ENCODE measurements around the gene MBP. TPM values are rescaled to one million over a fixed set of nuclear protein-coding genes. Genes with fewer than 3 reads are reported as not detected.

Gene MBP
- total and polyA plus RNA-seq, 2 donors (not counting 1 experiment from before 2014, with no cell fraction given), result 2.3 to 3.6 TPM

GRCh38 chr18:77051581-77052296, 80.8 kb downstream of the MBP start:
- H3K4me3 ChIP-seq (replicated peaks in 1 of 4; ENCODE audit: control extremely low read depth in 1 of 4, insufficient read depth in 1 of 4, low read depth in 3 of 4, low read length in 4 of 4), result no peak overlapping the region
- H3K9me3 ChIP-seq (ENCODE audit: control insufficient read depth, insufficient read depth, low read depth, low read length), result no peaks in the 10 kb centered on the region
- TF ChIP-seq CTCF (conservative IDR thresholded peaks at IDR 0.05 in 1 of 2, IDR thresholded peaks at IDR 0.05 in 1 of 2; ENCODE audit: low read depth in 1 of 2, low read length in 2 of 2), result no peak
- no peak overlapping the region for H3K27ac ChIP-seq (ENCODE audit: insufficient read depth, low read length)
- no peaks in the 10 kb centered on the region for H4K20me1 ChIP-seq (ENCODE audit: control insufficient read depth, extremely low read depth, insufficient read depth, low read length)
- H3K79me2 ChIP-seq (ENCODE audit: control insufficient read depth, insufficient read depth, low read length), result no peaks in the 10 kb centered on the region
- no peak overlapping the region for H2AFZ ChIP-seq (ENCODE audit: low read length)
- H3K36me3 ChIP-seq (ENCODE audit: control insufficient read depth, insufficient read depth, low read length), result no peaks in the 10 kb centered on the region
- no peak for DNase-seq (ENCODE audit: low read depth in 2 of 2)
- no peak overlapping the region for H3K9ac ChIP-seq (ENCODE audit: insufficient read depth, low read length)
- H3K4me1 ChIP-seq (ENCODE audit: control insufficient read depth, extremely low read depth, insufficient read depth, low read length), result peaks cover 8% of the 10 kb centered on the region
- H3K4me2 ChIP-seq (ENCODE audit: extremely low read depth, insufficient read depth, low read length), result no peak overlapping the region
- no peaks in the 10 kb centered on the region for H3K27me3 ChIP-seq (ENCODE audit: control insufficient read depth, insufficient read depth, low read length)

GRCh38 chr18:77049938-77050337, 82.6 kb downstream of the MBP start:
- Histone ChIP-seq H4K20me1 (ENCODE audit: control insufficient read depth, extremely low read depth, insufficient read depth, low read length) (no peaks in the 10 kb centered on the region), H3K79me2 (ENCODE audit: control insufficient read depth, insufficient read depth, low read length) (no peaks in the 10 kb centered on the region), H3K4me3 (replicated peaks in 1 of 4; ENCODE audit: control extremely low read depth in 1 of 4, insufficient read depth in 1 of 4, low read depth in 3 of 4, low read length in 4 of 4) (no peak overlapping the region), H2AFZ (ENCODE audit: low read length) (no peak overlapping the region), H3K9me3 (ENCODE audit: control insufficient read depth, insufficient read depth, low read depth, low read length) (no peaks in the 10 kb centered on the region), H3K36me3 (ENCODE audit: control insufficient read depth, insufficient read depth, low read length) (no peaks in the 10 kb centered on the region), H3K27ac (ENCODE audit: insufficient read depth, low read length) (no peak overlapping the region), H3K4me1 (ENCODE audit: control insufficient read depth, extremely low read depth, insufficient read depth, low read length) (peaks cover 4% of the 10 kb centered on the region), H3K4me2 (ENCODE audit: extremely low read depth, insufficient read depth, low read length) (no peak overlapping the region), H3K9ac (ENCODE audit: insufficient read depth, low read length) (no peak overlapping the region), H3K27me3 (ENCODE audit: control insufficient read depth, insufficient read depth, low read length) (no peaks in the 10 kb centered on the region)
- no peak for TF ChIP-seq CTCF (conservative IDR thresholded peaks at IDR 0.05 in 1 of 2, IDR thresholded peaks at IDR 0.05 in 1 of 2; ENCODE audit: low read depth in 1 of 2, low read length in 2 of 2)
- TF ChIP-seq EZH2 (IDR thresholded peaks at IDR 0.05; ENCODE audit: low read length, missing control alignments), result no peak
- no peak for DNase-seq (ENCODE audit: low read depth in 2 of 2)

GRCh38 chr18:77047803-77048419, 84.7 kb downstream of the MBP start:
- Histone ChIP-seq H3K36me3 (ENCODE audit: control insufficient read depth, insufficient read depth, low read length) (no peaks in the 10 kb centered on the region), H3K9me3 (ENCODE audit: control insufficient read depth, insufficient read depth, low read depth, low read length) (no peaks in the 10 kb centered on the region), H3K9ac (ENCODE audit: insufficient read depth, low read length) (no peak overlapping the region), H3K27ac (ENCODE audit: insufficient read depth, low read length) (no peak overlapping the region), H3K79me2 (ENCODE audit: control insufficient read depth, insufficient read depth, low read length) (no peaks in the 10 kb centered on the region), H3K27me3 (ENCODE audit: control insufficient read depth, insufficient read depth, low read length) (peaks cover 4% of the 10 kb centered on the region), H3K4me1 (ENCODE audit: control insufficient read depth, extremely low read depth, insufficient read depth, low read length) (no peaks in the 10 kb centered on the region), H4K20me1 (ENCODE audit: control insufficient read depth, extremely low read depth, insufficient read depth, low read length) (no peaks in the 10 kb centered on the region), H2AFZ (ENCODE audit: low read length) (no peak overlapping the region), H3K4me3 (replicated peaks in 1 of 4; ENCODE audit: control extremely low read depth in 1 of 4, insufficient read depth in 1 of 4, low read depth in 3 of 4, low read length in 4 of 4) (no peak overlapping the region), H3K4me2 (ENCODE audit: extremely low read depth, insufficient read depth, low read length) (no peak overlapping the region)
- TF ChIP-seq CTCF (conservative IDR thresholded peaks at IDR 0.05 in 1 of 2, IDR thresholded peaks at IDR 0.05 in 1 of 2; ENCODE audit: low read depth in 1 of 2, low read length in 2 of 2) (no peak), EZH2 (IDR thresholded peaks at IDR 0.05; ENCODE audit: low read length, missing control alignments) (no peak)
- DNase-seq (ENCODE audit: low read depth in 2 of 2), result no peak
